ENCODE results near the gene ZSCAN23.
"Not testable (repeated sequence)": the region's sequence is repeated elsewhere in the genome, so short reads cannot be mapped to it uniquely, and the experiment has no call there.

The ZSCAN23 gene

DNA sequence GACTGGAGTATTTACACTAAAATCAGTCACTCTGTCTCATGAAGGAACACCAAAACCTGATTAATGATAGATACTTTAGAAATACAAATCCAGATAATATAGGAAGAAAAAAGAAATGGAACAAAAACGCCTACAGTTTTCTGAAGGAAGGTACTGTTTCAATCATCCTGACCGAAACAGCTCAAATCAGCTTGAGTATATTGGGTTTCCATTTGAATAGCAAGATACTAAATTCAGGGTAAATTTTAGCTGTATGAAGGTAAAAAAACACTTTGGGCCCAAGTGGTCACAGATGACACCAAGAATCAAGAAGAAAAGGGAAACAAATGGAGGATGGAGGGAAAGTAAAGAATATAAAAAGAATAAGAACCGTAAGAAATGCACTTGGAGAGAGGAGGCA is 6.9 kb downstream of the ZSCAN23 start:
- DNase-seq, result no peak

DNA sequence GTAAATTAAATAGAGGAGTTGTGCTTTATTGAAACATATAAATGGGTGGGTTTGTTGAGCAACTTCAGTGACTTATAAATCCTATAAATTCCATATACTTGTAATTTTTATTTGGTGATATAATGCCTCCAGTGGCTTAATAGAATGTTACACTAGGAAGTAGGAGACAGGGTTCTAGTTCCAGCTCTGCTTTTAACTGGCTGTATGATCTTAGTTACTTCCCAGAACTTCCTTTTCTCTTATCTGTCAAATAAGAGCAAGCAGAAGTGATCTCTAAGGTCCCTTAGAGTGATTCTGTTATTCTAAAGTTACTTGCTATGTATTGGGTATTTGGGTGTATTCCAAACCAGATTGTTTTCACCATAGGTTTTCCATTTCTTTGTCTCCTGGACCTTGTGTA is 10.2 kb downstream of the ZSCAN23 start:
- no peak for DNase-seq

DNA sequence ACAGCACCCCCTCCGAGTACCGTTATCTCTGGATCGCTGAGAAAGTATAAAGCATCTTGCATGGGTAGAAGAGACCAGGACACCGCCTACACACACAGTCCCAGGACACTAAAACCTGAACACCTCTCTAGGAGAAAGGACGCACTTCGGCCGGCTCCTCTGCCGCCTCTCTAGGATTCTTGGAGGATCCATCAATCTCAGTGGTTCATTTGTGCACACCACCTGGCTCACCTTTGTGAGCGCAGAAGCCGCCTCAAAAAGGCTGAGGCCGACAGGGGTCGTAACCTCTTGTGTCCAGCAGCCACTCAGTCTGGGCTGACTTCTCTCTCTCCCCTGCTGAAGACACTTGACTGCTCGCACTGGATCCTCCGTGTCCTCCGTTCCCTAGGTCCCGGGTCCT is 13.5 kb downstream of the ZSCAN23 start:
- no peak for DNase-seq

DNA sequence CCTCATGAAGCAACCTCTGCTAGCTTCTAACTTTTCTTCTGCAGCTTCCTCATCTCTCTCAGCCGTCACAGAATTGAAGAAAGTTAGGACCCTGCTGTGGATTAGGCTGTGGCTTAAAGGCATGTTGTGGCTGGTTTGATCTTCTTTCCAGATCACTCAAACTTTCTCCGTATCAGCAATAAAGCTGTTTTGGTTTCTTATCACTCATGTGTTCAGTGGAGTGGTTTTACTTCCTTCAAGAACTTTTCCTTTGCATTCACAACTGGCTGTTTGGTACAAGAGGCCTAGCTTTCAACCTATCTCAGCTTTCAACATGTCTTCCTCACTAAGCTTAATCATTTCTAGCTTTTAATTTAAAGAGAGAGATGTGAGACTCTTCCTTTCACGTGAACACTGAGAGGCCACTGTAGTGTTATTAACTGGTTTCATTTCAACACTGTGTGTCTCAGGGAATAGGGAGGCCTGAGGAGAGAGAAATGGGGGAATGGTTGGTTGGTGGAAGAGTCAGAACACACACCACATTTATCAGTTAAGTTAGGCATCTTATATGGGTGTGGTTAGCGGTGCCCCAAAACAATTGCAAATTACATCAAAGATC is 17.2 kb downstream of the ZSCAN23 start:
- DNase-seq, result no peak

DNA sequence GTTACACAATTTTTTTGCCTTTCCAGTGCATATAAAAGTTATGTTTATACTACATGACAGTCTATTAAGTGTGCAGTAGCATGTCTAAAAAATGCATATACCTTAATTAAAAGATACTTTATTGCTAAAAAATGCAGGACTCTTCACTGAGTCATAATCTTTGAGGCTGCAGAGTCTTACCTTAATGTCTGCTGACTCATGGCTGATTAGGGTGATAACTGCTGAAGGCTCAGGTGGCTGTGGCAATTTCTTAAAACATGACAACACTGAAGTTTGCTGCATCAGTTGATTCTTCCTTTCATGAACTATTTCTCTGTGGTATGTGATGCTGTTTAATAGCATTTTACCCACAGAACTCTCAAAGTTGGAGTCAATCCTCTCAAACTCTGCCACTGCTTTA is 19.1 kb downstream of the ZSCAN23 start:
- no peak for DNase-seq

- no peak for DNase-seq
Observed at GRCh38 chr6:28423546-28423945, 19.7 kb downstream of the ZSCAN23 start.

DNA sequence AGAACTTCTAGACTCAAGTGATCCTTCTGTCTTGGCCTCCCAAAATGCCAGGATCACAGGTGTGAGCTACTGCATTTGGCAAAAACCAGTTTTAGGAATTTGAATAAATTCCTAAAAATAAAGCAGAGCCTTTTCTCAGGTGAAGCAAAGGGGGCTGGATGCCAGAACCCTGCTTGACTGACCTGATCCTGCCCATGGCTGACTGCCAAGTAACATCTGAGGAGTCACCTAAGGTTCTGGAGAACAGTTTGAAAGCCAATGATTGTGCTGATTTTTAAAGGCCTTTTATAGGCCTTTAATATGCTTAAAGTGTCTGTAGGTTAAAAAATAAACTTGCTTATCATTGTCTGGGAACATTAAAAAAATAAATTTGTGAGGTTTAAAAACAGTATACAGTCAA is 29.6 kb downstream of the ZSCAN23 start:
- DNase-seq, result no peak

GRCh38 chr6:28410767-28411166 is 32.5 kb downstream of the ZSCAN23 start:
- no peak for DNase-seq

DNA sequence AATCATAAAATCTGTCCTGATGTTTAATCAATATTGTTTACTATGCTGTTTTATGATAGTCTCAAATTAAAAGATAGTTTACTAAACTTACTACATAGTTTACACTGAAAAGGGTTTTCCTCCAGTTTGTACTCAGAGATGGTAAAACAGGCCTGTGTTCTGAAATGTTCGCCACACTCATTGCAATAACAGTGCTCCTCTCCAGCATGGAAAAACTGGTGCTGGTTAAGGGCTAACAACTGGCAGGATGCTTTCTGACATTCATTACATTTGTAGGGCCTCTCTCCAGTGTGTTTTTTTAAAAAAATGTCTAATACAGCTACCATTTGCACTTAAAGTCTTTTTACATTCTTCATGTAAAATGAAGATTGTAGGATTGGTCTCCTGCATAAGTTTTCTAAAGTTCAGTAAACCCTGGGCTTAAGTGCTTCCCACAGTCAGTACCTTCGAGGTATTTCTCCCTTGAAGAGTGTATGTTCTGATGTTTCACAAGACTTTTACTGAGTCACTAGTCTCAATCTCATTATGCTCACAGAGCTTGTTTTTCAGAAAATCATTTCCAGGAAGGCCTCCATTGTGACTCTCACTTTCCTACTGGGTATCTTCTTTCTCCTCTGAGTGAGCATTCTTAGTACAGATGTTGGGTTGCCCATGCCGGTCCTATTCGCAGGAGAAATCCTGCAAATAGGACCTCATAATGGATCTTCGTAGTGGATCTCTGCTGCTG is 35.1 kb downstream of the ZSCAN23 start:
- no peak for DNase-seq

GRCh38 chr6:28407401-28407800 is 35.9 kb downstream of the ZSCAN23 start:
- DNase-seq, result no peak

DNA sequence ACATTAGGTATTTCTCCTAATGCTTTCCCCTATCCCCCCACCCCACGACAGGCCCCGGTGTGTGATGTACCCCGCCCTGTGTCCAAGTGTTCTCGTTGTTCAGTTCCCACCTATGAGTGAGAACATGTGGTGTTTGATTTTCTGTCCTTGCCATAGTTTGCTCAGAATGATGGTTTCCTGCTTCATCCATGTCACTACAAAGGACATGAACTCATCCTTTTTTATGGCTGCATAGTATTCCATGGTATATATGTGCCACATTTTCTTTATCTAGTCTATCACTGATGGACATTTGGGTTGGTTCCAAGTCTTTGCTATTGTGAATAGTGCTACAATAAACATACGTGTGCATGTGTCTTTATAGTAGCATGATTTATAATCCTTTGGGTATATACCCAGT is 39.4 kb downstream of the ZSCAN23 start:
- not testable (repeated sequence) for DNase-seq

DNA sequence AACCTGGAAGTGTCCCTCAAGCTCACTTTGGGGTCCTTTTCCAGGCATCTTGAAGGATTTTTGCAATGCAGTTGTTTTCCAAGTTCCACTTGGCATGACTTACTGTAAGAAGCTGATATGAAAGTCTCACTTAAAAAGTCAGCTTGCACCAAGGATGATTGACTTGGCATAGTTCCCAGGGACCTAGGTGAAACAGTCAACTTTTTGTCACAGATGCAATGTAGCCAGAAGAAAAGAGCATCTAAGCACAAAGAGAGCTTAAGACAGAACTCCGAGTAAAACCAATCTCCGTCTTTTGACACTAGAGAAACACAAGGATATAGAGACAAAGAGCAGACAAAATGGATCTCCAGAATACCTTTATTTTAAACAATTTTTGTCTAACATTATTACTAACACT is 41.1 kb downstream of the ZSCAN23 start:
- DNase-seq, result no peak

DNA sequence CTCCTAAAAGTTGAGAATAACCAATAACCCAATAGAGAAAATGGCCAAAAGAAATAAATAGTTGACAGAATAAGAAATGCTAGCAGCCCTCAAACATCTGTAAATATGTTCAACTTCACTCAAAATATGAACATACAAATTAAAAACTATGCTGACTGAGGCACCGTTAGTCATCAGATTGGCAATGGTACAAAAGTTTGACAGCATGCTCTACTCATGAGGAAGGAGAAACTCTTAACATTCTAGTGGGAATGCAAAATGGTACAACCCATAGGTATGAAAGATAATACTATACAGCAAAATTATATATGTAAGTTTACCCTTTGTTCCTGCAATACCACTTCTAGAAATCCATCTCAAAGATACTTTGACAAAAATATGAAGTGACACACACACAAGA is 42.1 kb downstream of the ZSCAN23 start:
- DNase-seq, result peak; percentile 46

- no peak for DNase-seq
Observed at GRCh38 chr6:28400122-28400451, 43.2 kb downstream of the ZSCAN23 start.

GRCh38 chr6:28399350-28400121 is 43.8 kb downstream of the ZSCAN23 start, which contains the start of gene ZSCAN12:
TSS of gene ZSCAN12 (minus strand) at chr6:28399747. CDS start at chr6:28398405, 1,342 bp downstream.
- DNase-seq, result peak; percentile 89

GRCh38 chr6:28395918-28396317 is 47.4 kb downstream of the ZSCAN23 start:
- no peak for DNase-seq

DNA sequence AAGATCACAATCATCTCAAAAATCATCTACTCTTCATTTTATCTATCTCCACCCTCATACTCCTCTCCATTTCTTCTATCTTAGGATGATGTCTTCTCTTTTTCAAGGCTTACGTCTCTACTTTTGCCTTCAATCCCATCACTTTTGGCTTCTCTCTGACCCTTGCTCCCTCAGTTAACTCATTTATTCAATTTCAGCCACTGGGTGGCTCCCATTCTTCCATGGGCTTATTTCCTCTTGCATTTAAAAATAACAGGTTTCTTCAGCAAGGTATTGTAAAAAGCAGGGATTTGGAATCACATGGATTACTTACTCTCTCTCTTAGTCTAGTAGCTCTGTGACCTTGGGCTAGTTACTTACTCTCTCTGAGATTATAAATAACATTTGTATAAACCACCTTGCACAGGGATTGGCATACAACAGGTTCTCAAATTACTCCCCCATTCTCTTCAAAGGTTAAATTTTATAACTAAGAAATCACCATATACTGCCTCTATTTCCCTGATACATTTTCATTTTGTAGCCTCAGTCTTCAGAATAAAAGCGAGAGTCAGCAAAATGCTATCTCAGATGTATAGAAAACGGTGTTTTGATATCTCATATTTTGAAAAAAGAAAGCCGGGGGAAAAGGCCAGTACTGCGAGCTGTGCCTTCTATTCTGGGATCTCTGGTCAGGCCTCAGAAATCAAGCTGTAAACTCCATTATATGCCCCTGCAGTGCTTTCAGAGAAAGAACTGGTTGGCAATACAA is 49.2 kb downstream of the ZSCAN23 start:
- peak; percentile 12 for DNase-seq

- no peak for DNase-seq
Observed at GRCh38 chr6:28390688-28391087, 52.6 kb downstream of the ZSCAN23 start.

GRCh38 chr6:28384143-28384533 is 59.2 kb downstream of the ZSCAN23 start:
- DNase-seq, result no peak

DNA sequence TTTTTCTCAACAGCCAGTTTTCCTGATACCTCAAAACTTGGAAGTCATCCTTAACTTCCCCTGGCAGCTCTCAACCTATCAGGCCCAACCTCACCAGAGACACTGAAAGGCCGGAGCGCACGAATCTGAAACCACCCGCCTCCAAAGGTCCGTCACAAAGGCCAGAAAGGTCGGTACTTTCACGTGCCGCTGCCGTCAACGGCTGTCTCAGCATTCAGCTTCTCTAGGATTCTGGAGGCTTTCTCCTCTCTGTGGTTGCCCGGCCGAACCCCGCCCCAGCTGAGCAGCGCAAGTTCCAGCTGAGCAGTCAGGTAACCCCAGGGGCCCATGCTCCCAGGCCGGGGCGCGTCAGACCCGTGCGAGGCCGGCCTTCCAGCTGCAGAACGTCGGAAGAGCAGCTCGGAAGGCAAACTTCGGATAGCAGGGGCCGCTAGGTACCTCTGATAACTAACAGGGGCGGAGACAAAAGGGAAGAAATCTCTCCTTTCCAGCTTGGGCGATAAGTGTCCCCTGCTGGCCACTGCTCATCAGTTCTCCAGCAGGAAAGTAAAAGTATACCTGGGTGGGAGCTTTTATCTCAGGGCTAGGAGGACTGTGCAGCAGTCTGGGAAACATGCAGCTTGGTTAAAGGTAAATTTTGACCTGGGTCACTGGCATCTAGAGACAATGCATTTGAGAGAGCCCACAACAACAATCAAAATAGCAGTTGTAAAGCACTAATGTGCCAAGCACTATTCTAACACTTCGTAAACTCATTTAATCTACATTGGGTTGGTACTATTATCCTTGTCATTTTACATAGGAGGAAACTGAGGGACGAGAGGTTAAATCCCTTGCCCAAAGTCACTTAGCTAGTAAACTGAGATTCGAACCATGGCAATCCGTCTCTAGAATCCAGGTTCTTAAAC is 59.8 kb downstream of the ZSCAN23 start:
- DNase-seq, result peak; percentile 63
